ENCODE data around the gene EPC2. TPM values are rescaled to one million over a fixed set of nuclear protein-coding genes. Genes with fewer than 3 reads are reported as not detected.

Gene EPC2
- total and polyA plus RNA-seq, 2 of the 8 experiments (the other 6 are each of a cell fraction or from before 2014, with no cell fraction given) = 16.1 to 25.7 TPM

- no peaks in the 10 kb centered on the region for H3K9me3 ChIP-seq (ENCODE audit: insufficient read depth in 2 of 2, low read depth in 1 of 2, low read length in 1 of 2)
- peak overlapping the region in 1 of 2 experiments; percentile 92; a peak in 1 of 4 replicates for H3K4me2 ChIP-seq (ENCODE audit: insufficient read depth in 1 of 2, low read depth in 2 of 2, low read length in 2 of 2)
- H3K23me2 ChIP-seq (ENCODE audit: low read depth, low read length) = peaks cover 10% of the 10 kb centered on the region; the same call in 1 of the 2 replicates
- H2AK5ac ChIP-seq (ENCODE audit: low read depth, low read length) = no peak overlapping the region
- no peak for DNase-seq (ENCODE audit: low read depth in 1 of 2, low spot score in 2 of 2)
- no peak overlapping the region for H4K5ac ChIP-seq (ENCODE audit: insufficient read length, low read depth, low read length)
- no peak overlapping the region for H3K14ac ChIP-seq (ENCODE audit: insufficient read length)
- no peak overlapping the region for H3K4me3 ChIP-seq (ENCODE audit: extremely low read depth in 1 of 4, insufficient read depth in 2 of 4, low read depth in 3 of 4, low read length in 4 of 4)
- no peak overlapping the region for H2AFZ ChIP-seq (ENCODE audit: low read length)
- no peak overlapping the region for H2BK5ac ChIP-seq (ENCODE audit: low read depth, low read length)
- H3K4ac ChIP-seq (replicated peaks; ENCODE audit: insufficient read length, low read depth, low read length) = no peak overlapping the region
- no peak overlapping the region for H3K23ac ChIP-seq (ENCODE audit: insufficient read length)
- H3K27ac ChIP-seq (ENCODE audit: low read depth, low read length) = no peak overlapping the region
- peaks cover 0 to 6% of the 10 kb centered on the region in 2 experiments for H4K20me1 ChIP-seq (replicated peaks in 1 of 2; ENCODE audit: control insufficient read depth in 1 of 2, insufficient read depth in 2 of 2, low read length in 2 of 2)
- no peak overlapping the region for H3K56ac ChIP-seq (replicated peaks; ENCODE audit: insufficient read length, low read depth, low read length)
- no peaks in the 10 kb centered on the region for H3K79me1 ChIP-seq (ENCODE audit: low read depth, low read length)
- peaks cover 0 to 9% (median 6%) of the 10 kb centered on the region in 4 experiments; a peak in 4 of 7 replicates for H3K4me1 ChIP-seq (replicated peaks in 1 of 4; ENCODE audit: control insufficient read depth in 3 of 4, insufficient read depth in 4 of 4, low read length in 3 of 4)
- H2BK20ac ChIP-seq (ENCODE audit: low read length) = no peak overlapping the region
- WGBS, 2 experiments (ENCODE audit: extremely low coverage in 1 of 2, insufficient coverage in 1 of 2, insufficient read length in 1 of 2, insufficient replicate concordance in 2 of 2, low coverage in 1 of 2, low lambda C conversion rate in 2 of 2, missing lambda C conversion rate in 1 of 2) = 78 to 100% methylated on average over 1 to 3 of the region's 3 CpGs
- H2BK120ac ChIP-seq (replicated peaks; ENCODE audit: low read depth, low read length) = no peak overlapping the region
- FAIRE-seq = no peak
- no peak overlapping the region for H3K9ac ChIP-seq (replicated peaks in 1 of 4; ENCODE audit: extremely low read depth in 1 of 4, low read depth in 3 of 4, low read length in 3 of 4)
- no peak overlapping the region for H2BK15ac ChIP-seq (ENCODE audit: low read length)
- no peaks in the 10 kb centered on the region for H3K27me3 ChIP-seq (replicated peaks in 1 of 4; ENCODE audit: control insufficient read depth in 3 of 4, extremely low read depth in 1 of 4, insufficient read depth in 3 of 4, low read length in 3 of 4)
- H4K91ac ChIP-seq (replicated peaks; ENCODE audit: insufficient read length, low read length) = no peak overlapping the region
- H2BK12ac ChIP-seq (ENCODE audit: low read depth, low read length) = no peak overlapping the region
- ChIA-PET CTCF (ENCODE audit: partially characterized antibody) (interaction anchor here (0.8 to 1.9 kb wide), 3 partner anchors 75 to 347 kb away, joined by 3 to 7 read pairs (median 3); no protein-coding TSS in a partner anchor), POLR2A (ENCODE audit: partially characterized antibody) (interaction anchor here (0.9 to 1.4 kb wide), 5 partner anchors 8 to 210 kb away, joined by 3 to 6 read pairs (median 4); no protein-coding TSS in a partner anchor)
- H4K8ac ChIP-seq (ENCODE audit: extremely low read depth, insufficient read depth, low read length) = no peak overlapping the region
- no peaks in the 10 kb centered on the region for H3K36me3 ChIP-seq (ENCODE audit: control insufficient read depth in 2 of 4, insufficient read depth in 4 of 4, low read length in 3 of 4)
- no peak overlapping the region for H3K18ac ChIP-seq (ENCODE audit: extremely low read depth, low read length)
- H3K79me2 ChIP-seq (ENCODE audit: control insufficient read depth in 1 of 2, insufficient read depth in 2 of 2, low read length in 2 of 2) = peaks cover 8 to 27% of the 10 kb centered on the region in 2 experiments
- no peak for TF ChIP-seq SAP30 (IDR thresholded peaks at IDR 0.05; ENCODE audit: insufficient read depth, insufficient replicate concordance, low read length)
- TF ChIP-seq HDAC2 (IDR thresholded peaks at IDR 0.05; ENCODE audit: borderline replicate concordance in 1 of 2, low read depth in 2 of 2, low read length in 2 of 2) = no peak
- no peak for TF ChIP-seq FOSL1 (IDR thresholded peaks at IDR 0.05; ENCODE audit: insufficient read depth, low read depth, low read length)
- TF ChIP-seq SIRT6 (IDR thresholded peaks at IDR 0.05; ENCODE audit: low read length) = no peak
- no peak for TF ChIP-seq ZNF274 (IDR thresholded peaks at IDR 0.05; ENCODE audit: borderline replicate concordance, extremely low read depth, low read length)
- TF ChIP-seq RBBP5 (IDR thresholded peaks at IDR 0.05; ENCODE audit: borderline replicate concordance, low read depth, low read length) = no peak
- TF ChIP-seq TEAD4 (IDR thresholded peaks at IDR 0.05; ENCODE audit: low read depth, low read length) = no peak
- no peak for TF ChIP-seq RNF2 (IDR thresholded peaks at IDR 0.05; ENCODE audit: borderline replicate concordance, low read depth, low read length, missing control alignments, poor library complexity, severe bottlenecking)
- no peak for TF ChIP-seq CEBPB (IDR thresholded peaks at IDR 0.05; ENCODE audit: low read depth, low read length)
- TF ChIP-seq EP300 (IDR thresholded peaks at IDR 0.05; ENCODE audit: borderline replicate concordance in 1 of 2, low read depth in 2 of 2, low read length in 2 of 2) = no peak
- TF ChIP-seq CREB1 (IDR thresholded peaks at IDR 0.05) = no peak
- TF ChIP-seq CTBP2 (IDR thresholded peaks at IDR 0.05; ENCODE audit: borderline replicate concordance, insufficient read depth, insufficient read length, low read length) = no peak
These were observed 1.6 kb upstream of the EPC2 start for GRCh38 chr2:148642891-148643416.

Data from H1 (cell line).